Activated CD8-positive, alpha-beta memory T cell treated with anti-CD3 and anti-CD28 coated beads, Interleukin-2, amount 10 ng/mL, durations not matched to agents 7 days and 5 days (primary cell): ENCODE results near the gene ENTPD2. TPM values are rescaled to one million over a fixed set of nuclear protein-coding genes. Genes with fewer than 3 reads are reported as not detected.
A peak's percentile ranks its signal among the peaks of the same experiment; 100 is the strongest.

Source experiments
- ATAC-seq: fragments of 150-1000 bp; cut with Tn5 transposase; one replicate; pipeline ENCODE4 v1.10.0; 2021; ENCODE audit warnings: moderate library complexity
- CTCF ChIA-PET: fragments of 350-600 bp; sonication (Branson Sonifier 250); formaldehyde crosslinking; loops from one replicate; lab custom pipeline; 2021; ENCODE audit warnings: antibody characterized with exemption; lab: Charles Lee
- DNase-seq: peaks from one replicate; pipeline ENCODE4 v3.0.0-alpha.2; 2020
- H3K27ac Mint-ChIP-seq: one replicate; pipeline ENCODE4 v1.8.0; 2021; ENCODE audit warnings: mild to moderate bottlenecking, mixed read lengths
- H3K27me3 Mint-ChIP-seq: one replicate; pipeline ENCODE4 v1.8.0; 2021; ENCODE audit warnings: mixed read lengths
- H3K36me3 Mint-ChIP-seq: one replicate; pipeline ENCODE4 v1.8.0; 2021; ENCODE audit warnings: mild to moderate bottlenecking, mixed read lengths
- H3K4me1 Mint-ChIP-seq: one replicate; pipeline ENCODE4 v1.8.0; 2021; ENCODE audit warnings: mixed read lengths
- H3K4me3 Mint-ChIP-seq: one replicate; pipeline ENCODE4 v1.8.0; 2021; ENCODE audit warnings: mild to moderate bottlenecking, moderate library complexity, mixed read lengths
- H3K9me3 Mint-ChIP-seq: one replicate; pipeline ENCODE4 v1.8.0; 2022; ENCODE audit warnings: low read depth, mixed read lengths
- total RNA-seq, 2 experiments: library from RNA; stranded (reverse); gene quantifications; one replicate each; pipeline ENCODE4 v1.2.3, GENCODE V29; 2021

ENTPD2 gene
- total RNA-seq, 2 experiments from 2014 or later, result not detected

DNA sequence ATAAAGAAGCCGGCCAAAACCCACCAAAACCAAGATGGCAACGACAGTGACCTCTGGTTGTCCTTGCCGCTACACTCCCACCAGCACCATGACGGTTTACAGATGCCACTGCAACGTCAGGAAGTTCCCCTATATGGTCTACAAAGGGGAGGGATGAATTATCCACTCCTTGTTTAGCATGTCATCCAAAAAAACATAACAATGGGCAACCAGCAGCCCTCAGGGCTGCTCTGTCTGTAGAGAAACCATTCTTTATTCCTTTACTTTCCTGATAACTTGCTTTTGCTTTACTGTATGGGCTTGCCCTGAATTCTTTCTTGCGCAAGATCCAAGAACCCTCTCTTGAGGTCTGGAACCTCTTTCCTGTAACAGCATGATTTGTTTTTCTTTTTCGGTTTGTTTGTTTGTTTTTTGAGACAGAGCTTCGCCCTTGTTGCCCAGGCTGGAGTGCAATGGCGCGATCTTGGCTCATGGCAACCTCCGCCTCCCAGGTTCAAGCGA lies 21.5 kb upstream of the ENTPD2 start:
- Mint-ChIP-seq H3K4me3 (no peak overlapping the region), H3K27ac (no peak overlapping the region), H3K27me3 (no peaks in the 10 kb centered on the region), H3K9me3 (no peaks in the 10 kb centered on the region), H3K36me3 (peaks cover 6% of the 10 kb centered on the region), H3K4me1 (peaks cover 29% of the 10 kb centered on the region)
- CTCF ChIA-PET, result interaction anchor here (0.8 to 1.4 kb wide), 3 partner anchors 11 to 165 kb away, joined by 3 to 6 read pairs (median 5); partner anchors contain the start of gene NPDC1
- no peak for ATAC-seq
- no peak for DNase-seq

GRCh38 chr9:137074657-137075274 lies 20.9 kb upstream of the ENTPD2 start:
- Mint-ChIP-seq H3K36me3 (peaks cover 3% of the 10 kb centered on the region), H3K27me3 (no peaks in the 10 kb centered on the region), H3K9me3 (no peaks in the 10 kb centered on the region), H3K4me1 (peaks cover 26% of the 10 kb centered on the region), H3K4me3 (no peak overlapping the region), H3K27ac (no peak overlapping the region)
- ATAC-seq (no peak), DNase-seq (no peak)
- CTCF ChIA-PET, result interaction anchor here (0.8 to 1.4 kb wide), 3 partner anchors 11 to 165 kb away, joined by 3 to 6 read pairs (median 5); partner anchors contain the start of gene NPDC1

GRCh38 chr9:137073992-137074399 lies 20.1 kb upstream of the ENTPD2 start:
- H3K4me3 Mint-ChIP-seq, result no peak overlapping the region
- peaks cover 21% of the 10 kb centered on the region for H3K4me1 Mint-ChIP-seq
- DNase-seq (no peak), ATAC-seq (no peak)
- no peaks in the 10 kb centered on the region for H3K36me3 Mint-ChIP-seq
- CTCF ChIA-PET, result no interaction called here
- H3K27me3 Mint-ChIP-seq, result no peaks in the 10 kb centered on the region
- no peaks in the 10 kb centered on the region for H3K9me3 Mint-ChIP-seq
- H3K27ac Mint-ChIP-seq, result no peak overlapping the region

- peak overlapping the region; percentile 83 for H3K27ac Mint-ChIP-seq
- H3K4me3 Mint-ChIP-seq, result peak overlapping the region; percentile 78
- peaks cover 29% of the 10 kb centered on the region for H3K4me1 Mint-ChIP-seq
- no peaks in the 10 kb centered on the region for H3K27me3 Mint-ChIP-seq
- ATAC-seq (no peak), DNase-seq (no peak)
- H3K9me3 Mint-ChIP-seq, result no peaks in the 10 kb centered on the region
- CTCF ChIA-PET, result interaction anchor here (1.2 to 10.2 kb wide), 14 partner anchors 11 to 344 kb away, joined by 3 to 183 read pairs (median 12); partner anchors contain the start of genes ABCA2, AJM1, FUT7 and MAN1B1
- peaks cover 1% of the 10 kb centered on the region for H3K36me3 Mint-ChIP-seq
Measured at GRCh38 chr9:137071282-137071681, 17.4 kb upstream of the ENTPD2 start.

DNA sequence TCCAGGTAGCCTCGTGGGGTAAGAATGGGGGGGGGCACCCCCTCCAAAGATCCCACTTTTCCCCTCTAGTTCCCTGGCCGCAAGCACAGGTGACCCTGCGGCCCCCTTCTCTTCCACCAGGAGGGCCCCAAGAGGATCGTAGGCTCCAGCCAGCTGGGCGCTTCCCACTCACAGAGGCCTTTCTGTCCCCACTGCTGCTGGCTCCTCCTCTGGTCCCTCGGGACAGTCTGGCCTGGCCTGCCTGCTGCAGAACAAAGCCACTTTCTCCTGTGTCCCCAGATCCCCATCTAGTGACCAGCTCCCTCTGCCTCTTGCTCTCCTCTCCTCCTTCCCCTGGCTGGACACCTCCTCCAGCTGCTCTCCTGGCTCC lies 17.0 kb upstream of the ENTPD2 start:
- Mint-ChIP-seq H3K36me3 (peaks cover 1% of the 10 kb centered on the region), H3K4me3 (peak overlapping the region; percentile 78), H3K4me1 (peaks cover 29% of the 10 kb centered on the region), H3K9me3 (no peaks in the 10 kb centered on the region), H3K27me3 (no peaks in the 10 kb centered on the region), H3K27ac (peak overlapping the region; percentile 83)
- DNase-seq, result no peak
- no peak for ATAC-seq
- CTCF ChIA-PET, result interaction anchor here (0.7 to 10.2 kb wide), 18 partner anchors 10 to 399 kb away, joined by 3 to 183 read pairs (median 7); partner anchors contain the start of genes ABCA2, AJM1, FUT7 and MAN1B1

GRCh38 chr9:137070201-137070905 lies 16.5 kb upstream of the ENTPD2 start, which contains the start of gene SAPCD2:
Gene SAPCD2 (minus strand): TSS chr9:137070557. CDS start chr9:137070460, 97 bp downstream.
- Mint-ChIP-seq H3K27me3 (no peaks in the 10 kb centered on the region), H3K4me3 (peak within 1 kb of the TSS; percentile 78), H3K27ac (peak within 1 kb of the TSS; percentile 83), H3K36me3 (peaks cover 1% of the 10 kb centered on the region), H3K9me3 (no peaks in the 10 kb centered on the region), H3K4me1 (peaks cover 27% of the 10 kb centered on the region)
- CTCF ChIA-PET, result interaction anchor here (0.6 to 10.2 kb wide), 20 partner anchors 12 to 399 kb away, joined by 3 to 183 read pairs (median 7); partner anchors contain the start of genes ABCA2, AJM1, FUT7 and MAN1B1
- DNase-seq (peak; percentile 93), ATAC-seq (peak; percentile 91)

GRCh38 chr9:137069508-137070091 lies 15.7 kb upstream of the ENTPD2 start:
- H3K9me3 Mint-ChIP-seq, result no peaks in the 10 kb centered on the region
- H3K4me3 Mint-ChIP-seq, result peak overlapping the region; percentile 61
- ATAC-seq, result peak; percentile 10
- H3K36me3 Mint-ChIP-seq, result peaks cover 1% of the 10 kb centered on the region
- DNase-seq, result no peak
- no peaks in the 10 kb centered on the region for H3K27me3 Mint-ChIP-seq
- peak overlapping the region; percentile 28 for H3K27ac Mint-ChIP-seq
- CTCF ChIA-PET, result interaction anchor here (0.6 to 10.2 kb wide), 20 partner anchors 12 to 398 kb away, joined by 3 to 183 read pairs (median 8); partner anchors contain the start of genes ABCA2, AJM1, FUT7 and MAN1B1
- peaks cover 27% of the 10 kb centered on the region for H3K4me1 Mint-ChIP-seq

GRCh38 chr9:137068539-137069507 lies 15.0 kb upstream of the ENTPD2 start:
- DNase-seq (no peak), ATAC-seq (no peak)
- Mint-ChIP-seq H3K9me3 (no peaks in the 10 kb centered on the region), H3K4me3 (peak overlapping the region; percentile 61), H3K36me3 (peaks cover 4% of the 10 kb centered on the region), H3K27ac (peak overlapping the region; percentile 24), H3K27me3 (no peaks in the 10 kb centered on the region), H3K4me1 (peaks cover 29% of the 10 kb centered on the region)
- CTCF ChIA-PET, result interaction anchor here (0.7 to 10.2 kb wide), 41 partner anchors 8 to 397 kb away, joined by 3 to 183 read pairs (median 5); partner anchors contain the start of genes ABCA2, AJM1, CYSRT1 and DPP7

DNA sequence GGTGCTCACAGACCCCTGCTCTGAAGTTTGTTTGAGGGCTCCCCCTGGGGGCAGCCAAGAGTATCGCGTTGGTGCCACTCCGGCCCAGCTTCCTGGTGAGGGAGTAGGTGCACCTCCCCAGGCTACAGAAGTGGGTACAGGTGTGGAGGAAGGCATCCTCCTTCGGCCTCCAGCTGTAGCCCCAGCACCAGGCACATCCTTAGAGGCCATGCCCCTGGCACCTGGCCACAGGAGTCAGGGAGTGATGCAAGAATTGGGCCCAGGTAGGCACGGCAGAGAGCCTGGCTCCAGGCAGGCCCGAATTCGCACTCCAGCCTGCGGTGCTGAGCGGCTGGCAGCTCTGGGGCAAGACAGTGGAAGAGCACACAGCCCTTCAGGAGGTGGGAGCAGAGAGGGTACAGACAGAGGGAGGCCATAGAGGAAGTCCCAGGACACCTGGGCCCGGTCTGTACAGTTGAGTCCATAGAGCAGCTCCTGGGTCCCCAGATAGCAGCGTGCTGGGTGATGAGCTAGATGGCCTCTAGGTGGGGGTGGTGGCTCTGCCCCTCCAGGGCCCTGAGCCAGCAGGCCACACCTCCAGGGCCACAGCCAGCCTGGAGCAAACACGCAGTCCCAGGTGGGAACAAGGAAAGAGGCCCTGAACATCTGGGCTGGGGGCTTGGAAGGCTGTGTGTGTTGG lies 14.1 kb upstream of the ENTPD2 start:
- H3K27me3 Mint-ChIP-seq, result no peaks in the 10 kb centered on the region
- H3K9me3 Mint-ChIP-seq, result no peaks in the 10 kb centered on the region
- ATAC-seq, result peak; percentile 48
- peaks cover 28% of the 10 kb centered on the region for H3K4me1 Mint-ChIP-seq
- H3K27ac Mint-ChIP-seq, result peak overlapping the region; percentile 63
- H3K4me3 Mint-ChIP-seq, result peak overlapping the region; percentile 41
- peak; percentile 91 for DNase-seq
- CTCF ChIA-PET, result interaction anchor here (0.6 to 10.2 kb wide), 53 partner anchors 9 to 338 kb away, joined by 3 to 183 read pairs (median 5); partner anchors contain the start of genes ABCA2, AJM1, CCDC183 and CYSRT1
- H3K36me3 Mint-ChIP-seq, result peaks cover 4% of the 10 kb centered on the region

- CTCF ChIA-PET, result interaction anchor here (1.1 to 10.2 kb wide), 15 partner anchors 9 to 249 kb away, joined by 3 to 183 read pairs (median 22); partner anchors contain the start of genes ABCA2, CLIC3, ENTPD2 and FUT7
- DNase-seq, result no peak
- Mint-ChIP-seq H3K4me1 (peaks cover 20% of the 10 kb centered on the region), H3K27ac (no peak overlapping the region), H3K36me3 (peaks cover 4% of the 10 kb centered on the region), H3K27me3 (no peaks in the 10 kb centered on the region), H3K4me3 (no peak overlapping the region), H3K9me3 (no peaks in the 10 kb centered on the region)
- no peak for ATAC-seq
Measured at GRCh38 chr9:137066096-137066861, 12.4 kb upstream of the ENTPD2 start.
